Neural progenitor cell (in vitro differentiated cells): ENCODE results near the gene DNAJC1.

ENCODE experiments used
- CTCF ChIP-seq: fragments of 200-600 bp; sonication (generic); IDR thresholded peaks from 2 replicates; pipeline ENCODE4 v1.5.1; 2017; ENCODE audit warnings: antibody characterized with exemption, mild to moderate bottlenecking
- EZH2 ChIP-seq: fragments of 200-600 bp; sonication (generic); IDR thresholded peaks from 2 replicates; pipeline ENCODE4 v1.6.1; 2017; ENCODE audit warnings: antibody characterized with exemption, mild to moderate bottlenecking, moderate library complexity

DNA sequence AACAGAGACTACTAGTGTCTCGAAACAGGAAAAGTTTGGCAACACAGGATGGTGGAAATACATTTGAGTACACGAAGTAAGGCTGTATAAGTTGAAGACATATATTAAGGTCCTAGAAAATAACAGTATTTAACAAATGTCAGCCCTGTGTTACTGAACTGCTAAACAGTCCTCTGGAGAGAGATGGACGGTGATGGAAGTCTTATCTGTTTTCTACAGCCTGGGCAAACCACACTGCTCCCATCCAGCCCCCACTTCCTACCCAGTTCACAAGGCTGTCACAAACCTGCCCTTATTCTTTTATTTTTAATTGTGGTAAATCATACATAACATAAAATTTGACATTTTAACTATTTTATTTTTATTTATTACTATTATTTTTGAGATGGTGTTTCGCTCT, 179.1 kb downstream of the DNAJC1 start:
- TF ChIP-seq CTCF (no peak), EZH2 (no peak)
